WTC11 (cell line): ENCODE data around the gene PI4KA.

Source experiments
- ATF1 ChIP-seq: sonication (generic); formaldehyde crosslinking; IDR thresholded peaks from 2 replicates; pipeline ENCODE4 v1.8.1; 2023; ENCODE audit warnings: mild to moderate bottlenecking, moderate library complexity, missing genetic modification reagents
- CBFB ChIP-seq: sonication (generic); formaldehyde crosslinking; IDR thresholded peaks from 2 replicates; pipeline ENCODE4 v1.8.1; 2022; ENCODE audit warnings: mild to moderate bottlenecking, low read depth, missing genetic modification reagents
- CREB1 ChIP-seq: sonication (generic); formaldehyde crosslinking; IDR thresholded peaks from 2 replicates; pipeline ENCODE4 v1.8.0; 2023; ENCODE audit warnings: mild to moderate bottlenecking, missing genetic modification reagents
- CREM ChIP-seq: sonication (generic); formaldehyde crosslinking; IDR thresholded peaks from 2 replicates; pipeline ENCODE4 v1.8.1; 2022; ENCODE audit warnings: mild to moderate bottlenecking, missing genetic modification reagents, moderate library complexity
- CTCF ChIP-seq: fragments of 200-600 bp; IDR thresholded peaks from 2 replicates; pipeline ENCODE4 v1.8.0; 2022; ENCODE audit warnings: antibody characterized with exemption
- GABPB1 ChIP-seq: sonication (generic); formaldehyde crosslinking; IDR thresholded peaks from 2 replicates; pipeline ENCODE4 v1.8.1; 2023; ENCODE audit warnings: mild to moderate bottlenecking, missing genetic modification reagents
- MAX ChIP-seq: sonication (generic); formaldehyde crosslinking; IDR thresholded peaks from 2 replicates; pipeline ENCODE4 v1.8.0; 2022; ENCODE audit warnings: mild to moderate bottlenecking, missing genetic modification reagents
- NFYB ChIP-seq: sonication (generic); formaldehyde crosslinking; conservative IDR thresholded peaks from 2 replicates; pipeline ENCODE4 v1.8.0; 2022; ENCODE audit warnings: low read depth, missing genetic modification reagents
- STAT6 ChIP-seq: sonication (generic); formaldehyde crosslinking; conservative IDR thresholded peaks from 2 replicates; pipeline ENCODE4 v1.8.1; 2023; ENCODE audit warnings: mild to moderate bottlenecking, low read depth, missing genetic modification reagents, moderate library complexity
- ZBTB43 ChIP-seq: sonication (generic); formaldehyde crosslinking; IDR thresholded peaks from 2 replicates; pipeline ENCODE4 v1.8.1; 2023; ENCODE audit warnings: mild to moderate bottlenecking, missing genetic modification reagents

- no peak for TF ChIP-seq CBFB (CRISPR knock-in tag)
- TF ChIP-seq GABPB1 (CRISPR knock-in tag), result no peak
- TF ChIP-seq CREB1 (CRISPR knock-in tag), result no peak
- no peak for TF ChIP-seq CREM (CRISPR knock-in tag)
- TF ChIP-seq NFYB (CRISPR knock-in tag), result no peak
- TF ChIP-seq CTCF, result no peak
- no peak for TF ChIP-seq ZBTB43
- TF ChIP-seq ATF1 (CRISPR knock-in tag), result no peak
- no peak for TF ChIP-seq STAT6 (CRISPR knock-in tag)
- TF ChIP-seq MAX (CRISPR knock-in tag), result no peak
These were observed 6.7 kb upstream of the PI4KA start for GRCh38 chr22:20865331-20865730.
